Hair follicle dermal papilla cell (primary cell): ENCODE measurements around the gene SUPT3H. TPM values are rescaled to one million over a fixed set of nuclear protein-coding genes. Genes with fewer than 3 reads are reported as not detected.

Source experiments
- small RNA-seq: library from RNA; depleted of rRNA; stranded (forward); fragments of <200 nt; gene quantifications from one replicate; pipeline ENCODE3, GENCODE V24; 2012
- total RNA-seq: library from RNA; depleted of rRNA; stranded (reverse); fragments of >200 nt; gene quantifications from 2 replicates; pipeline ENCODE4 v1.2.3, GENCODE V29; 2012

SUPT3H gene
- total RNA-seq: 7.0 and 8.6 TPM in 2 replicates

GRCh38 chr6:45377554-45378333 lies at the start of gene SUPT3H:
TSS of gene SUPT3H (minus strand) at chr6:45377934.

DNA sequence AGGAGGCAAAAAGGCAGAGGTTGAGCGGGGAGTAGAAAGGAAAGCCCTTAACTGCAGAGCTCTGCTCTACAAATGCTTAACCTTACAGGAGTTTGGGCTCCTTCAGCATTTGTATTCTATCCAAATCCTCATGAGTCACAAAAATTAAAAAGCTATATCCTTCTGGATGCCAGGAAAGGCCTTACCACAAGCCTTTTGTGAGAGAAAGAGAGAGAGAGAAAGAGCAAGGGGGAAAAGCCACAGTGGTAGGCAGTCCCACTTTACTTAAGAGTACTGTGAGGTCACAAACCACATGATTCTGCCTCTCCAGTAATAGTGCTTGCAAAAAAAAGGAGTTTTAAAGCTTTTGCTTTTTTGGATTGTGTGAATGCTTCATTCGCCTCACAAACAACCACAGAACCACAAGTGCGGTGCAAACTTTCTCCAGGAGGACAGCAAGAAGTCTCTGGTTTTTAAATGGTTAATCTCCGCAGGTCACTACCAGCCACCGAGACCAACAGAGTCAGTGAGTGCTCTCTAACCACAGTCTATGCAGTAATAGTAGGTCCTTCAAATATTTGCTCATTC lies 49.7 kb downstream of the SUPT3H start, which contains the start of gene RUNX2:
Gene RUNX2 (plus strand): TSS at position 375 of the 567 bp plus-strand sequence. CDS start 397 bp downstream, outside the sequence.

Small RNA genes within 50 kb of the gene (small RNA-seq; reads per million reads assigned to genes)
- gene MIR586: not detected

Other genes with a start within 250 kb of the SUPT3H start
- gene RUNX2, start 49.6 kb downstream of the SUPT3H start, total RNA-seq: 18.9 and 27.4 TPM in 2 replicates